GM12878 (cell line): Measurements from ENCODE around the gene UGGT1. TPM values are rescaled to one million over a fixed set of nuclear protein-coding genes. Genes with fewer than 3 reads are reported as not detected.

Source experiments
- ATAC-seq: fragments of 200-7000 bp; cut with Tn5 transposase; 3 replicates; pipeline ENCODE4 v1.9.1; 2020; ENCODE audit warnings: mild to moderate bottlenecking, moderate library complexity
- BruUV-seq: library from RNA; stranded (reverse); fragments of 400-500 nt; replicated peaks from 2 replicates; lab custom pipeline; 2021; lab: Mats Ljungman, UMichigan
- CTCF ChIA-PET: fragments of 300-600 bp; sonication (Branson Sonifier 250); formaldehyde crosslinking; extraction: SDS; loops from one replicate; lab custom pipeline; 2021; ENCODE audit warnings: inconsistent platforms; lab: Yijun Ruan, JAX
- POLR2A ChIA-PET: fragments of 350-600 bp; formaldehyde crosslinking; extraction: SDS; loops from one replicate; lab custom pipeline; 2021; ENCODE audit warnings: inconsistent platforms; lab: Charles Lee
- RAD21 ChIA-PET: fragments of 300-600 bp; sonication (Branson Sonifier 250); formaldehyde crosslinking; loops from one replicate; lab custom pipeline; 2023; ENCODE audit warnings: antibody characterized with exemption; ENCODE audit not compliant: unreplicated experiment; lab: Charles Lee
- SMC1A ChIA-PET: fragments of 300-600 bp; sonication (Branson Sonifier 250); formaldehyde crosslinking; loops from one replicate; lab custom pipeline; 2023; ENCODE audit not compliant: unreplicated experiment, uncharacterized antibody; lab: Charles Lee
- DNase-seq: peaks from one replicate; pipeline ENCODE4 v3.0.0-alpha.2; 2011; ENCODE audit warnings: low read depth, low spot score
- FAIRE-seq: peaks from 3 replicates; lab custom pipeline; 2011; peaks lifted over from hg19 to GRCh38; lab: Jason Lieb, UNC
- H2AFZ ChIP-seq: 2 replicates; pipeline ENCODE4 v1.6.0; 2011; ENCODE audit warnings: low read depth, low read length, control low read depth; ENCODE audit not compliant: control insufficient read depth
- H3K27ac ChIP-seq: 2 replicates; pipeline ENCODE4 v1.5.1; 2011; ENCODE audit warnings: control low read depth; ENCODE audit not compliant: control insufficient read depth, insufficient read depth
- H3K27me3 ChIP-seq, 2 experiments: replicated peaks in 1 of 2; 2 replicates each; pipeline versions ENCODE4 v1.6.0 to v1.6.1; 2011; ENCODE audit warnings: low read length in 1 of 2; ENCODE audit not compliant: control insufficient read depth in 2 of 2, insufficient read depth in 2 of 2
- H3K36me3 ChIP-seq, 2 experiments: 2 replicates each; pipeline ENCODE4 v1.5.1; 2011; ENCODE audit warnings: low read length in 1 of 2; ENCODE audit not compliant: control insufficient read depth in 2 of 2, insufficient read depth in 2 of 2
- H3K4me1 ChIP-seq: 2 replicates; pipeline ENCODE4 v1.6.1; 2011; ENCODE audit warnings: mild to moderate bottlenecking, low read length, moderate library complexity, mixed read lengths; ENCODE audit not compliant: control insufficient read depth, insufficient read depth
- H3K4me2 ChIP-seq: 2 replicates; pipeline ENCODE4 v1.6.0; 2011; ENCODE audit warnings: control low read depth; ENCODE audit not compliant: control insufficient read depth, insufficient read depth
- H3K4me3 ChIP-seq: fragments of 200-600 bp; sonication (generic); 2 replicates; pipeline ENCODE4 v1.5.1; 2016
- H3K79me2 ChIP-seq: 2 replicates; pipeline ENCODE4 v1.6.0; 2011; ENCODE audit warnings: low read length; ENCODE audit not compliant: control insufficient read depth, insufficient read depth
- H3K9ac ChIP-seq: 2 replicates; pipeline ENCODE4 v1.8.0; 2011; ENCODE audit warnings: low read length, control low read depth, mixed read lengths; ENCODE audit not compliant: control insufficient read depth, insufficient read depth
- H3K9me3 ChIP-seq: replicated peaks from 3 replicates; pipeline ENCODE4 v1.5.1; 2011; ENCODE audit warnings: mild to moderate bottlenecking, low read length; ENCODE audit not compliant: control insufficient read depth, insufficient read depth
- H4K20me1 ChIP-seq: 2 replicates; pipeline ENCODE4 v1.6.0; 2011; ENCODE audit not compliant: control insufficient read depth, insufficient read depth
- CTCF ChIP-seq, 3 experiments: IDR thresholded peaks in 2 of 3; conservative IDR thresholded peaks in 1 of 3; 2 replicates each; pipeline ENCODE4 v1.5.1; 2011; ENCODE audit warnings: low read depth in 3 of 3, low read length in 3 of 3, mild to moderate bottlenecking in 3 of 3, control low read depth in 2 of 3, moderate library complexity in 2 of 3, inconsistent platforms in 1 of 3, mixed read lengths in 1 of 3; ENCODE audit not compliant: control insufficient read depth in 2 of 3, insufficient read depth in 1 of 3; ENCODE audit errors: extremely low read depth in 1 of 3
- E2F8 ChIP-seq: fragments of 450-650 bp; IDR thresholded peaks from 2 replicates; pipeline ENCODE4 v1.6.1; 2018; ENCODE audit warnings: mild to moderate bottlenecking, low read depth, moderate library complexity; ENCODE audit not compliant: partially characterized antibody
- FOS ChIP-seq: IDR thresholded peaks from 3 replicates; pipeline ENCODE4 v1.6.1; 2011; ENCODE audit warnings: borderline replicate concordance; ENCODE audit not compliant: insufficient read length; ENCODE audit errors: extremely low read depth
- FOXK2 ChIP-seq: fragments of 450-650 bp; IDR thresholded peaks from 2 replicates; pipeline ENCODE4 v1.6.1; 2017; ENCODE audit warnings: mild to moderate bottlenecking, moderate library complexity
- HSF1 ChIP-seq: fragments of 150-350 bp; IDR thresholded peaks from 2 replicates; pipeline ENCODE4 v1.6.1; 2014; ENCODE audit warnings: mild to moderate bottlenecking, low read depth, low read length
- NFIC ChIP-seq: IDR thresholded peaks from 2 replicates; pipeline ENCODE4 v1.6.1; 2012; ENCODE audit warnings: low read depth, mild to moderate bottlenecking, inconsistent platforms, low read length, moderate library complexity
- PAX8 ChIP-seq: fragments of 450-650 bp; IDR thresholded peaks from 2 replicates; pipeline ENCODE4 v1.6.1; 2017; ENCODE audit warnings: mild to moderate bottlenecking, moderate library complexity
- POU2F2 ChIP-seq: IDR thresholded peaks from 3 replicates; pipeline ENCODE4 v1.6.1; 2011; ENCODE audit warnings: low read depth, mild to moderate bottlenecking, low read length, borderline replicate concordance
- RAD51 ChIP-seq: fragments of 450-650 bp; IDR thresholded peaks from 2 replicates; pipeline ENCODE4 v1.6.1; 2016; ENCODE audit warnings: moderate library complexity, mild to moderate bottlenecking, inconsistent platforms
- RUNX3 ChIP-seq: IDR thresholded peaks from 2 replicates; pipeline ENCODE4 v1.6.1; 2012; ENCODE audit warnings: low read length, inconsistent platforms
- SKIL ChIP-seq: fragments of 450-650 bp; IDR thresholded peaks from 2 replicates; pipeline ENCODE4 v1.6.1; 2017; ENCODE audit warnings: mild to moderate bottlenecking, low read depth, inconsistent platforms; ENCODE audit not compliant: poor library complexity, severe bottlenecking
- SPI1 ChIP-seq: IDR thresholded peaks from 2 replicates; pipeline ENCODE4 v1.6.1; 2011; ENCODE audit warnings: low read depth, mild to moderate bottlenecking, low read length, moderate library complexity, borderline replicate concordance; ENCODE audit not compliant: insufficient read depth
- TBL1XR1 ChIP-seq: IDR thresholded peaks from 2 replicates; pipeline ENCODE4 v1.6.1; 2012; ENCODE audit warnings: low read depth, low read length, improper control_type of control experiment
- YY1 ChIP-seq: IDR thresholded peaks from 2 replicates; pipeline ENCODE4 v1.6.1; 2011; ENCODE audit warnings: low read depth, mild to moderate bottlenecking, low read length
- WGBS: methylation state at CpG from one replicate; pipeline ENCODE4 v1.1.6; 2016; ENCODE audit warnings: low lambda C conversion rate; ENCODE audit not compliant: insufficient replicate concordance, insufficient coverage; ENCODE audit errors: missing lambda C conversion rate; 5-methylcytosine and 5-hydroxymethylcytosine counted together
- in situ Hi-C: fragments of 300-500 bp; cut with MboI; formaldehyde crosslinking; loops from 9 replicates; pipeline ENCODE4 v1.14.3; 2018; ENCODE audit warnings: mixed read lengths
- intact Hi-C: fragments of 100-400 bp; cut with micrococcal nuclease; formaldehyde crosslinking; loops from one replicate; pipeline ENCODE4 v1.14.2; 2022; ENCODE audit not compliant: unreplicated experiment
- polyA plus RNA-seq, 11 experiments: library from polyadenylated mRNA; depleted of rRNA in 4 of 11; unstranded in 6 of 11; stranded (reverse) in 5 of 11; fragments of >200 nt; fragmentation: Nextera tagmentation in 4 of 11; fragmentation: Illumina TruSeq in 1 of 11; extraction: Ambion mirVana in 4 of 11; extraction: Trizol in 1 of 11; gene quantifications; 1 replicate in 1 of 11; 2 replicates in 10 of 11; pipeline versions ENCODE4 v1.2.1 to v1.2.3, GENCODE V29; 2011 to 2016; ENCODE audit warnings: inconsistent platforms in 2 of 11, missing spikeins in 2 of 11, low read depth in 1 of 11
- total RNA-seq, 4 experiments: library from RNA; depleted of rRNA in 3 of 4; stranded (reverse); fragments of >200 nt in 3 of 4; fragmentation: Illumina TruSeq in 1 of 4; extraction: Trizol in 1 of 4; gene quantifications; 2 replicates each; pipeline versions ENCODE4 v1.2.1 to v1.2.3, GENCODE V29; 2013 to 2021

The UGGT1 gene
- total and polyA plus RNA-seq, 10 of the 15 experiments (the other 5 are each of a cell fraction or from before 2014, with no cell fraction given), result 4.1 to 49.8 (median 28.5) TPM

GRCh38 chr2:128154225-128154624, 63.2 kb downstream of the UGGT1 start (continued):
- no peak for TF ChIP-seq TBL1XR1
- no peak for TF ChIP-seq HSF1
- TF ChIP-seq E2F8, result no peak
- no peak for TF ChIP-seq RAD51
- TF ChIP-seq SPI1, result no peak

GRCh38 chr2:128155970-128156369, 65.0 kb downstream of the UGGT1 start:
- Histone ChIP-seq H3K27me3 (no peaks in the 10 kb centered on the region), H3K36me3 (peaks cover 10 to 19% of the 10 kb centered on the region in 2 experiments), H3K4me2 (peak overlapping the region; percentile 31; the same call in 1 of the 2 replicates), H3K4me3 (no peak overlapping the region), H3K27ac (peak overlapping the region; percentile 45; the same call in 1 of the 2 replicates), H3K79me2 (no peaks in the 10 kb centered on the region), H3K9ac (peak overlapping the region; percentile 17; the same call in 1 of the 2 replicates), H2AFZ (peak overlapping the region; percentile 58), H3K4me1 (no peaks in the 10 kb centered on the region; the same call in 1 of the 2 replicates), H4K20me1 (no peaks in the 10 kb centered on the region), H3K9me3 (no peaks in the 10 kb centered on the region)
- ChIA-PET CTCF (interaction anchor here (0.6 to 0.7 kb wide), 2 partner anchors 14 to 93 kb away, joined by 3 read pairs; no protein-coding TSS in a partner anchor), POLR2A (no interaction called here), RAD21 (no interaction called here), SMC1A (interaction anchor here (1.2 kb wide), 1 partner anchor 55 kb away, joined by 3 read pairs; no protein-coding TSS in a partner anchor)
- in situ Hi-C loops (no loop called here), intact Hi-C loops (no loop called here)
- no TSS peak for BruUV-seq
- 6% methylated on average over 9 of the region's 9 CpGs for WGBS
- FAIRE-seq, result no peak
- ATAC-seq, result peak; percentile 53
- DNase-seq, result no peak
- TF ChIP-seq PAX8 (no peak), FOXK2 (no peak), RUNX3 (peak; percentile 51), SKIL (no peak), NFIC (no peak), FOS (no peak), TBL1XR1 (no peak), POU2F2 (no peak), RAD51 (no peak), CTCF (IDR thresholded peaks at IDR 0.05 in 2 of 3, conservative IDR thresholded peaks at IDR 0.05 in 1 of 3; ENCODE audit: control insufficient read depth in 2 of 3, extremely low read depth in 1 of 3, insufficient read depth in 1 of 3, low read depth in 3 of 3, low read length in 3 of 3) (0 out of 6 replicates have a peak, but pooled peaks of 1 of the 3 experiments have one; percentile 3), YY1 (peak; percentile 58; the same call in 1 of the 2 replicates)
